A549 (cell line): ENCODE measurements around the gene DEXI. TPM values are rescaled to one million over a fixed set of nuclear protein-coding genes. Genes with fewer than 3 reads are reported as not detected.

Source experiments
- ATAC-seq, 2 experiments: fragments of 200-7000 bp in 1 of 2; fragments of >200 bp in 1 of 2; cut with Nextera tagmentation in 1 of 2; cut with Tn5 transposase in 1 of 2; 3 replicates each; pipeline versions ENCODE4 v1.8.0 to v1.9.1; 2018 to 2020; ENCODE audit warnings: mild to moderate bottlenecking in 1 of 2, moderate library complexity in 1 of 2
- CTCF ChIA-PET: fragments of 300-600 bp; sonication (Branson Sonifier 250); formaldehyde crosslinking; extraction: SDS; loops from one replicate; lab custom pipeline; 2021; ENCODE audit warnings: antibody characterized with exemption, inconsistent platforms; lab: Yijun Ruan, JAX
- POLR2A ChIA-PET: fragments of 350-600 bp; formaldehyde crosslinking; extraction: SDS; loops from one replicate; lab custom pipeline; 2021; ENCODE audit warnings: antibody characterized with exemption, inconsistent platforms; lab: Yijun Ruan, JAX
- DNase-seq, 2 experiments: peaks; one replicate each; pipeline versions ENCODE4 v3.0.0 to v3.0.0-alpha.2; 2011 to 2016; ENCODE audit warnings: low read depth in 1 of 2, low spot score in 1 of 2
- FAIRE-seq: peaks from 2 replicates; lab custom pipeline; 2011; peaks lifted over from hg19 to GRCh38; lab: Jason Lieb, UNC
- H3K27ac ChIP-seq, 2 experiments: fragments of >200 bp; sonication (Bioruptor Twin); formaldehyde crosslinking; 3 replicates each; pipeline ENCODE4 v1.5.1; 2016 to 2017
- H3K4me1 ChIP-seq: fragments of >200 bp; sonication (Bioruptor Twin); formaldehyde crosslinking; 3 replicates; pipeline ENCODE4 v1.6.1; 2016
- H3K4me2 ChIP-seq: fragments of >200 bp; sonication (Bioruptor Twin); formaldehyde crosslinking; 3 replicates; pipeline ENCODE4 v1.6.1; 2016
- H3K4me3 ChIP-seq: fragments of >200 bp; sonication (Bioruptor Twin); formaldehyde crosslinking; 3 replicates; pipeline ENCODE4 v1.5.1; 2016
- H3K9me3 ChIP-seq: fragments of >200 bp; sonication (Bioruptor Twin); formaldehyde crosslinking; 3 replicates; pipeline ENCODE4 v1.6.1; 2016
- CHD2 ChIP-seq: fragments of 150-350 bp; IDR thresholded peaks from 2 replicates; pipeline ENCODE4 v1.6.1; 2014; ENCODE audit warnings: low read length; ENCODE audit not compliant: partially characterized antibody
- CHD4 ChIP-seq: fragments of 200-600 bp; sonication (generic); IDR thresholded peaks from 2 replicates; pipeline ENCODE4 v1.6.1; 2016; ENCODE audit warnings: antibody characterized with exemption, mild to moderate bottlenecking, borderline replicate concordance
- E2F6 ChIP-seq: IDR thresholded peaks from 2 replicates; pipeline ENCODE4 v1.6.1; 2012; ENCODE audit warnings: low read depth, borderline replicate concordance
- EHF ChIP-seq: fragments of 250-450 bp; sonication (Bioruptor Pico); IDR thresholded peaks from 2 replicates; pipeline ENCODE4 v1.5.0; 2020; ENCODE audit warnings: mild to moderate bottlenecking
- HEYL ChIP-seq: fragments of 250-450 bp; sonication (Bioruptor Pico); IDR thresholded peaks from 2 replicates; pipeline ENCODE4 v1.8.0; 2021; ENCODE audit warnings: mild to moderate bottlenecking, moderate library complexity
- HOXA7 ChIP-seq: fragments of 250-450 bp; sonication (Bioruptor Pico); IDR thresholded peaks from 2 replicates; pipeline ENCODE4 v1.5.0; 2020; ENCODE audit warnings: mild to moderate bottlenecking, moderate library complexity
- HOXB13 ChIP-seq: fragments of 250-450 bp; sonication (Bioruptor Pico); IDR thresholded peaks from 2 replicates; pipeline ENCODE4 v1.5.0; 2020; ENCODE audit warnings: low read depth, mild to moderate bottlenecking, moderate library complexity
- KDM1A ChIP-seq: fragments of 200-600 bp; sonication (generic); IDR thresholded peaks from 2 replicates; pipeline ENCODE4 v1.6.1; 2016; ENCODE audit warnings: low read depth, mild to moderate bottlenecking
- NPAS2 ChIP-seq: fragments of 250-450 bp; sonication (Bioruptor Pico); IDR thresholded peaks from 2 replicates; pipeline ENCODE4 v1.8.0; 2022; ENCODE audit warnings: mild to moderate bottlenecking, moderate library complexity, borderline replicate concordance
- POLR2A ChIP-seq: IDR thresholded peaks from 2 replicates; pipeline ENCODE4 v1.6.1; 2012; ENCODE audit warnings: mild to moderate bottlenecking, low read length
- RAD21 ChIP-seq, 2 experiments: fragments of >200 bp in 1 of 2; sonication (Bioruptor Twin) in 1 of 2; formaldehyde crosslinking in 1 of 2; IDR thresholded peaks in 1 of 2; conservative IDR thresholded peaks in 1 of 2; 2 replicates in 1 of 2; 3 replicates in 1 of 2; pipeline ENCODE4 v1.6.1; 2012 to 2018; ENCODE audit warnings: inconsistent platforms in 1 of 2
- RARB ChIP-seq: fragments of 250-450 bp; sonication (Bioruptor Pico); IDR thresholded peaks from 2 replicates; pipeline ENCODE4 v1.8.0; 2021; ENCODE audit warnings: mild to moderate bottlenecking, moderate library complexity
- RCOR1 ChIP-seq: fragments of 150-350 bp; IDR thresholded peaks from 2 replicates; pipeline ENCODE4 v1.6.1; 2014; ENCODE audit warnings: antibody characterized with exemption, low read length, low read depth
- SMC3 ChIP-seq: fragments of >200 bp; sonication (Bioruptor Twin); formaldehyde crosslinking; IDR thresholded peaks from 3 replicates; pipeline ENCODE4 v1.6.1; 2018; ENCODE audit warnings: inconsistent platforms
- ZNF302 ChIP-seq: fragments of 250-450 bp; sonication (Bioruptor Pico); IDR thresholded peaks from 2 replicates; pipeline ENCODE4 v1.9.0; 2021; ENCODE audit warnings: inconsistent platforms, mild to moderate bottlenecking, moderate library complexity
- WGBS: methylation state at CpG from one replicate; pipeline ENCODE4 v1.1.6; 2017; ENCODE audit errors: missing lambda C conversion rate; 5-methylcytosine and 5-hydroxymethylcytosine counted together
- polyA plus RNA-seq, 4 experiments: library from polyadenylated mRNA; depleted of rRNA in 3 of 4; stranded (reverse); fragments of >200 nt; fragmentation: RNase III in 1 of 4; extraction: RNeasy Plus Mini Kit Qiagen cat#74134 plus additional on column Dnase treatment in 1 of 4; gene quantifications; 2 replicates in 3 of 4; 3 replicates in 1 of 4; pipeline ENCODE4 v1.2.3, GENCODE V29; 2011 to 2017
- TF ChIP-seq, protein P1 (sequence below): fragments of >200 bp; sonication (Bioruptor Twin); formaldehyde crosslinking; IDR thresholded peaks from 3 replicates; pipeline ENCODE4 v1.6.1; 2016
- TF ChIP-seq, protein P2 (sequence below): fragments of >200 bp; sonication (Bioruptor Twin); formaldehyde crosslinking; IDR thresholded peaks from 3 replicates; pipeline ENCODE4 v1.5.1; 2016

The DEXI gene
- polyA plus RNA-seq, 2 of the 4 experiments (the other 2 are of a cell fraction) = 22.0 to 34.0 TPM

GRCh38 chr16:10976634-10977033 lies 34.4 kb upstream of the DEXI start:
- ChIA-PET POLR2A (no interaction called here), CTCF (interaction anchor here (7.4 to 19.6 kb wide), 2 partner anchors 15 to 280 kb away, joined by 69 to 364 read pairs; partner anchors contain the start of gene SOCS1)
- ATAC-seq (no peak), FAIRE-seq (no peak), DNase-seq (no peak)
- H3K9me3 ChIP-seq = no peaks in the 10 kb centered on the region
- TF ChIP-seq ZNF302 (CRISPR knock-in tag) = no peak
- no peak for TF ChIP-seq HOXA7 (CRISPR knock-in tag)
- TF ChIP-seq, protein P1, sequence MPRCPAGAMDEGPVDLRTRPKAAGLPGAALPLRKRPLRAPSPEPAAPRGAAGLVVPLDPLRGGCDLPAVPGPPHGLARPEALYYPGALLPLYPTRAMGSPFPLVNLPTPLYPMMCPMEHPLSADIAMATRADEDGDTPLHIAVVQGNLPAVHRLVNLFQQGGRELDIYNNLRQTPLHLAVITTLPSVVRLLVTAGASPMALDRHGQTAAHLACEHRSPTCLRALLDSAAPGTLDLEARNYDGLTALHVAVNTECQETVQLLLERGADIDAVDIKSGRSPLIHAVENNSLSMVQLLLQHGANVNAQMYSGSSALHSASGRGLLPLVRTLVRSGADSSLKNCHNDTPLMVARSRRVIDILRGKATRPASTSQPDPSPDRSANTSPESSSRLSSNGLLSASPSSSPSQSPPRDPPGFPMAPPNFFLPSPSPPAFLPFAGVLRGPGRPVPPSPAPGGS = no peak
- TF ChIP-seq CHD4 = no peak
- no peak for TF ChIP-seq HEYL (CRISPR knock-in tag)
- no peaks in the 10 kb centered on the region for H3K4me1 ChIP-seq
- H3K4me3 ChIP-seq = no peak overlapping the region
- H3K27ac ChIP-seq = no peak overlapping the region
- no peak overlapping the region for H3K4me2 ChIP-seq
- WGBS = 92% methylated on average over 3 of the region's 3 CpGs

DNA sequence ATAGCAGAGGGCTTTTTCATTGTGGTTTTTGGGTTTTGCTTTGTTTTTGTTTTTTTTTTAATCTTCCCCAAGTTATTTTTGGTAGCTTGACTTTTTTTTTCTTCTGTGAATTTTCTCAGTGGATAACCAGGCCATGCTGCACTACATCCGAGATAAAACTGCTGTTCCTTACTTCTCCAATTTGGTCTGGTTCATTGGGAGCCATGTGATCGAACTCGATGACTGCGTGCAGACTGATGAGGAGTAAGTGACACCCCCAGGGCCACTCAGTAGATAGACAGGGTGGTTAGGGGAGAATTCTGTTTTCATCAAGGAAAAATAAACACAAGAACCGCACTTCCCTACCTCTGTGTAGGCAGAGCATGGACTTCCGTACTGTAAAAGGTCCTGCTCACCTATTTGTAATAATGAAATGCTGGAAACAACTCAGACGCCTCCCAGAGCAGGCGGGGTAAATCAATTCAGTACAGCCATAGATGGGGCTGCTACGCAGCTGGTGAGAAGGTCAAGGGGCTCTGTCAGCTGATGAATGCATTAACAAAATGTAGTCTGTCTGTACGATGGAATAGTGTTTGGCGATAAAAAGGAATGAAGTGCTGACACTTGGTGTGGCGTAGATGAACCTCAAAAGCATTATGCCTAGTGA lies 30.7 kb upstream of the DEXI start:
- no peak for FAIRE-seq
- no peak overlapping the region for H3K4me3 ChIP-seq
- H3K27ac ChIP-seq = no peak overlapping the region
- POLR2A ChIA-PET = no interaction called here
- WGBS = 93% methylated on average over 12 of the region's 12 CpGs
- DNase-seq = no peak
- no peak overlapping the region for H3K4me2 ChIP-seq
- TF ChIP-seq HOXB13 (CRISPR knock-in tag) = no peak
- H3K4me1 ChIP-seq = no peaks in the 10 kb centered on the region
- ATAC-seq = no peak
- no peaks in the 10 kb centered on the region for H3K9me3 ChIP-seq
- CTCF ChIA-PET = interaction anchor here (0.6 to 19.6 kb wide), 10 partner anchors 11 to 739 kb away, joined by 3 to 364 read pairs (median 14); partner anchors contain the start of genes CLEC16A and SOCS1

DNA sequence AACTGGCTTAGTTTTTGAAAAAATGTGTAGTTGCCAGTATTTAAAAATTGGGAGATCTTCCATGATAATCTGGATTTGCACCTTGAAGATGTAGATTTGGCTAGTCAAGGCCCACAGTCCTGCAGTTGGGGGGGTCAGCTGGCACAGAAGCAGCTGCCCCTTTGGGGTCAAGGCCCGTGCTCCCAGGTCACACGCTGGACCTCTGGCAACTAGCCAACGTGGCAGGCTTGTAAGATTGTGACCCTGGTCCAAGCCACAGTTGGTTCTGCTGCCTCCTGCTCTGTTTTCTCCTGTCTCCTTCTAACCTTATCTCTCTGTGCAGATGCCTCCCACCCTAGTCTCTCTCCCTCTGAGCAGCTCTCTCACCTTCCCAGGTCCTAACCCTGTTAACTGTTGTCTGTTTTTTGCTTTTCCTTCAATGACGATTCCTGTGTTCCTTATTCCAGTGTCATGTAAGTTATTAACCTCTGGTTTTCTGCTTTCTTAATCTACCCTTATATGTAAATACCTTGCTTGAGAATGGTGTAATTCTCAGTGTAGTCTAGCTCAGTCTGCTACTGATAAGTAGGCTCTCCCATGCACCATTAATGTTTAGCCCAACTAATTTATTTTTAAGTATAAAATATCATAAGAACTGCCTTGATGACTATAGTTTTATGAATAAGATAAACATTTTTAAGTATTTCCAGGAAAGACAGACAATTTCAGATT lies 30.0 kb upstream of the DEXI start:
- CTCF ChIA-PET = interaction anchor here (0.6 to 19.6 kb wide), 14 partner anchors 8 to 825 kb away, joined by 3 to 364 read pairs (median 6); partner anchors contain the start of genes CLEC16A, SOCS1 and ZC3H7A
- Histone ChIP-seq H3K9me3 (no peaks in the 10 kb centered on the region), H3K4me1 (no peaks in the 10 kb centered on the region), H3K4me2 (no peak overlapping the region), H3K27ac (peak overlapping the region in 1 of 2 experiments; percentile 15; a peak in 1 of 6 replicates), H3K4me3 (no peak overlapping the region)
- TF ChIP-seq RARB = no peak
- DNase-seq (no peak), FAIRE-seq (no peak), ATAC-seq (no peak)
- 57% methylated on average over 4 of the region's 4 CpGs for WGBS
- POLR2A ChIA-PET = interaction anchor here (0.5 kb wide), 1 partner anchor 129 kb away, joined by 3 read pairs; no protein-coding TSS in a partner anchor

- Histone ChIP-seq H3K4me2 (no peak overlapping the region), H3K4me1 (no peaks in the 10 kb centered on the region), H3K9me3 (no peaks in the 10 kb centered on the region), H3K27ac (peak overlapping the region in 1 of 2 experiments; percentile 15; a peak in 1 of 6 replicates), H3K4me3 (no peak overlapping the region)
- ChIA-PET POLR2A (interaction anchor here (1.7 kb wide), 1 partner anchor 285 kb away, joined by 30 read pairs; the partner anchor contains the start of gene SOCS1), CTCF (interaction anchor here (0.6 to 19.6 kb wide), 44 partner anchors 8 to 826 kb away, joined by 3 to 364 read pairs (median 4); partner anchors contain the start of genes CLEC16A, PRM2, SOCS1 and ZC3H7A)
- ATAC-seq = peak; percentile 63 to 81; a peak in 4 of 6 replicates
- TF ChIP-seq RAD21 (conservative IDR thresholded peaks at IDR 0.05 in 1 of 2, IDR thresholded peaks at IDR 0.05 in 1 of 2) (peak; percentile 89 to 91), RCOR1 (no peak), NPAS2 (CRISPR knock-in tag) (no peak), EHF (CRISPR knock-in tag) (no peak), POLR2A (no peak), KDM1A (no peak), SMC3 (peak; percentile 82), HEYL (CRISPR knock-in tag) (no peak), CHD2 (peak; percentile 31), E2F6 (no peak)
- TF ChIP-seq, protein P2, sequence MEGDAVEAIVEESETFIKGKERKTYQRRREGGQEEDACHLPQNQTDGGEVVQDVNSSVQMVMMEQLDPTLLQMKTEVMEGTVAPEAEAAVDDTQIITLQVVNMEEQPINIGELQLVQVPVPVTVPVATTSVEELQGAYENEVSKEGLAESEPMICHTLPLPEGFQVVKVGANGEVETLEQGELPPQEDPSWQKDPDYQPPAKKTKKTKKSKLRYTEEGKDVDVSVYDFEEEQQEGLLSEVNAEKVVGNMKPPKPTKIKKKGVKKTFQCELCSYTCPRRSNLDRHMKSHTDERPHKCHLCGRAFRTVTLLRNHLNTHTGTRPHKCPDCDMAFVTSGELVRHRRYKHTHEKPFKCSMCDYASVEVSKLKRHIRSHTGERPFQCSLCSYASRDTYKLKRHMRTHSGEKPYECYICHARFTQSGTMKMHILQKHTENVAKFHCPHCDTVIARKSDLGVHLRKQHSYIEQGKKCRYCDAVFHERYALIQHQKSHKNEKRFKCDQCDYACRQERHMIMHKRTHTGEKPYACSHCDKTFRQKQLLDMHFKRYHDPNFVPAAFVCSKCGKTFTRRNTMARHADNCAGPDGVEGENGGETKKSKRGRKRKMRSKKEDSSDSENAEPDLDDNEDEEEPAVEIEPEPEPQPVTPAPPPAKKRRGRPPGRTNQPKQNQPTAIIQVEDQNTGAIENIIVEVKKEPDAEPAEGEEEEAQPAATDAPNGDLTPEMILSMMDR = peak; percentile 80
- peak; percentile 51 to 77 for DNase-seq
- FAIRE-seq = no peak
- WGBS = 49% methylated on average over 3 of the region's 3 CpGs
These were observed 29.3 kb upstream of the DEXI start for GRCh38 chr16:10971560-10971961.
